Testis (tissue), 2 donors: ENCODE measurements around the gene DMC1.

Experiments
- CTCF ChIP-seq, 3 experiments: fragments of 450-650 bp in 2 of 3; fragments of 200-600 bp in 1 of 3; sonication (generic) in 1 of 3; IDR thresholded peaks; one replicate each; pipeline ENCODE4 v1.5.1; 2016 to 2019; ENCODE audit warnings: antibody characterized with exemption in 3 of 3, mild to moderate bottlenecking in 2 of 3, moderate library complexity in 1 of 3
- POLR2A ChIP-seq: fragments of 450-650 bp; IDR thresholded peaks from one replicate; pipeline ENCODE4 v1.6.1; 2017; ENCODE audit warnings: antibody characterized with exemption, mild to moderate bottlenecking, moderate library complexity

GRCh38 chr22:38618258-38618657 is 48.3 kb upstream of the DMC1 start:
- no peak for TF ChIP-seq CTCF (IDR thresholded peaks at IDR 0.05)
- no peak for TF ChIP-seq POLR2A
